Upper lobe of left lung (tissue), 6 donors: Measurements from ENCODE around the gene SLC23A3. TPM values are rescaled to one million over a fixed set of nuclear protein-coding genes. Genes with fewer than 3 reads are reported as not detected.
A peak's percentile ranks its signal among the peaks of the same experiment; 100 is the strongest.

Experiments used
- ATAC-seq, 2 donors: fragments of 200-7000 bp; cut with Tn5 transposase; one replicate each; pipeline ENCODE4 v1.9.1; 2022; ENCODE audit warnings: mild to moderate bottlenecking in 2 of 2, moderate library complexity in 2 of 2; ENCODE audit not compliant: low FRiP score in 2 of 2
- DNase-seq, 2 donors: peaks; one replicate each; pipeline ENCODE4 v3.0.0-alpha.2; 2019 to 2020
- H3K27ac ChIP-seq, 4 donors: fragments of 200-600 bp; sonication (generic); one replicate each; pipeline ENCODE4 v1.5.1; 2016 to 2019
- H3K27me3 ChIP-seq, 4 donors: fragments of 200-600 bp; sonication (generic); one replicate each; pipeline ENCODE4 v1.5.1; 2017 to 2019
- H3K36me3 ChIP-seq, 4 donors: fragments of 200-600 bp; sonication (generic); one replicate each; pipeline ENCODE4 v1.5.1; 2016 to 2019
- H3K4me1 ChIP-seq, 4 donors: fragments of 200-600 bp; sonication (generic); one replicate each; pipeline ENCODE4 v1.5.1; 2018 to 2019
- H3K4me3 ChIP-seq, 4 donors: fragments of 200-600 bp; sonication (generic); one replicate each; pipeline ENCODE4 v1.5.1; 2017 to 2019; ENCODE audit warnings: mild to moderate bottlenecking in 2 of 4, moderate library complexity in 1 of 4
- H3K9me3 ChIP-seq, 4 donors: fragments of 200-600 bp; sonication (generic); one replicate each; pipeline ENCODE4 v1.5.1; 2018 to 2019
- EP300 ChIP-seq, 4 donors: sonication (generic); formaldehyde crosslinking; IDR thresholded peaks; one replicate each; pipeline ENCODE4 v1.5.1; 2017; ENCODE audit warnings: antibody characterized with exemption in 4 of 4, control low read depth in 2 of 4
- POLR2A ChIP-seq, 4 donors: fragments of 450-650 bp; IDR thresholded peaks; one replicate each; pipeline ENCODE4 v1.5.1; 2016 to 2017; ENCODE audit warnings: antibody characterized with exemption in 4 of 4, mild to moderate bottlenecking in 2 of 4
- POLR2AphosphoS5 ChIP-seq, 2 donors: sonication (generic); formaldehyde crosslinking; IDR thresholded peaks; one replicate each; pipeline ENCODE4 v1.5.1; 2017; ENCODE audit warnings: antibody characterized with exemption in 2 of 2
- WGBS, 2 donors: methylation state at CpG; one replicate each; pipeline ENCODE4 v1.1.5; 2017 to 2018; 5-methylcytosine and 5-hydroxymethylcytosine counted together
- total RNA-seq, 6 donors: library from RNA; depleted of rRNA in 4 of 6; stranded (reverse); fragments of >200 nt in 4 of 6; gene quantifications; one replicate each; pipeline versions ENCODE4 v1.1.0 to v1.2.1, GENCODE V29; 2016 to 2021
- TF ChIP-seq, protein P1 (sequence below), 6 experiments: fragments of 450-650 bp in 4 of 6; fragments of 200-600 bp in 2 of 6; sonication (generic) in 2 of 6; IDR thresholded peaks; one replicate each; pipeline ENCODE4 v1.5.1; 2016 to 2019; ENCODE audit warnings: antibody characterized with exemption in 6 of 6
- donor health status: DM: no; HTN: no; CAD: no; lungs with moderate emphysema.
- donor health status: DM: no; HTN: yes; CAD: no; lungs with severe emphysema.

SLC23A3 gene
- total RNA-seq, 6 donors from 2014 or later = 0.33 to 6.3 (median 2.6) TPM

DNA sequence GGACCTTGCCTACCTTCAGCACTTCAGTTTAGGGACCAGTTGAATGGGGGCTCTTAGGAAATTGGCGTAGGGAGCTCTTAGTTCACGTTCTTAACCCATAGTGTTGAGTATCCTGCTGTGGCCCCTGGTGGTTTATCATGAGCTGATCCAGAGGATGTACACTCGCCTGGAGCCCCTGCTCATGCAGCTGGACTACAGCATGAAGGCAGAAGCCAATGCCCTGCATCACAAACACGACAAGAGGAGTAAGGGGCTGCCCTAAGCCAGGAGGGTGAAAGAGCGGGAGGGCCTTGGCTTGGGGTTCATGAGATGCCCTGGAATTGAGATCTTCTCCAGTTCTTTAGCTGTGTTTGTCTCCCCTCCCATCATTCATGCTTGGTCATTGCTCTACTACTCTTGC is 11.1 kb upstream of the SLC23A3 start:
- Histone ChIP-seq H3K36me3 (peaks cover 22 to 55% (median 44%) of the 10 kb centered on the region in 4 donors), H3K27ac (no peak overlapping the region), H3K4me1 (peaks cover 14 to 21% (median 14%) of the 10 kb centered on the region in 4 donors), H3K27me3 (no peaks in the 10 kb centered on the region), H3K9me3 (no peaks in the 10 kb centered on the region), H3K4me3 (no peak overlapping the region)
- 86 to 94% methylated on average over 5 of the region's 5 CpGs for WGBS, 2 donors
- no peak for DNase-seq
- no peak for ATAC-seq
- TF ChIP-seq EP300 (IDR thresholded peaks at IDR 0.05) (no peak), POLR2A (IDR thresholded peaks at IDR 0.05) (no peak), POLR2AphosphoS5 (IDR thresholded peaks at IDR 0.05) (no peak)
- TF ChIP-seq, protein P1, sequence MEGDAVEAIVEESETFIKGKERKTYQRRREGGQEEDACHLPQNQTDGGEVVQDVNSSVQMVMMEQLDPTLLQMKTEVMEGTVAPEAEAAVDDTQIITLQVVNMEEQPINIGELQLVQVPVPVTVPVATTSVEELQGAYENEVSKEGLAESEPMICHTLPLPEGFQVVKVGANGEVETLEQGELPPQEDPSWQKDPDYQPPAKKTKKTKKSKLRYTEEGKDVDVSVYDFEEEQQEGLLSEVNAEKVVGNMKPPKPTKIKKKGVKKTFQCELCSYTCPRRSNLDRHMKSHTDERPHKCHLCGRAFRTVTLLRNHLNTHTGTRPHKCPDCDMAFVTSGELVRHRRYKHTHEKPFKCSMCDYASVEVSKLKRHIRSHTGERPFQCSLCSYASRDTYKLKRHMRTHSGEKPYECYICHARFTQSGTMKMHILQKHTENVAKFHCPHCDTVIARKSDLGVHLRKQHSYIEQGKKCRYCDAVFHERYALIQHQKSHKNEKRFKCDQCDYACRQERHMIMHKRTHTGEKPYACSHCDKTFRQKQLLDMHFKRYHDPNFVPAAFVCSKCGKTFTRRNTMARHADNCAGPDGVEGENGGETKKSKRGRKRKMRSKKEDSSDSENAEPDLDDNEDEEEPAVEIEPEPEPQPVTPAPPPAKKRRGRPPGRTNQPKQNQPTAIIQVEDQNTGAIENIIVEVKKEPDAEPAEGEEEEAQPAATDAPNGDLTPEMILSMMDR (IDR thresholded peaks at IDR 0.05) = no peak

DNA sequence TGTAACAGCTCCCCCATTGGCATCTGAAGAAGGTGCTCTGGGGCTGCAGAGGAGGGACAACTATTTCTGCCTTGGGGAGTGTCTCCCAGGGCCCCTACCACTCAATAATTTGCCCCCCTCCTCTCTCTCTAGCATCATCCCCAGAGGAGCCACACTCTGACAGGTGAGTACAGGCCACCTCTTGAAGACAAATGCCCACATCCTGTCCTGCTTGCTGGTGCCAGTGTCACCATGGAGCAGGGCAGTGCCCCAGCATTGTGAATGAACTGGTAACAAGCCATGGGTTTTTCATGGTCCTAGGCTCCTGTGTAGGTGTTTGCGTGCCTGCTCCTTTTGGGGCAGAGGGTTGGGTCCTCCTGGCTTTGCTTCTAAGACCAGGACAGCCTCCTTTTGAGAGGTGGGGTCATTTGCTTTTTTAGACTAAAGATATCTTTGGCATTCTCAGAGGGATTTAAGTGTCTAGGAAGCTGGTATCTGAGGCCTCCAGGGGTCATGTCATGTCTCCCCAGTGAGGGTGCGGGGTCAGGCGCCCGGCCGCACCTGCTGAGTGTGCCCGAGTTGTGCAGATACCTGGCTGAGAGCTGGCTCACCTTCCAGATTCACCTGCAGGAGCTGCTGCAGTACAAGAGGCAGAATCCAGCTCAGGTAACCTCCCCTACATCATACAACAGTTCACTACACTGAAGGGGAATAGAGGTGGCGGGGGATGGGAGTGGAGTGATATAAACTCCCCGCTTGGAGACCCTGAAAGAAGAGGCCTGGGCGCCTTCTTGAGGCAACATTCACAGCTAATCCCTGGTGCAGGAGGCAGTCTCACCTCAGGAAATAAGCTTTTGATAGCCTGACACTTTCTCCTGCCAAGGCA is 10.0 kb upstream of the SLC23A3 start:
- 94 to 100% methylated on average over 2 to 9 of the region's 9 CpGs for WGBS, 2 donors
- no peaks in the 10 kb centered on the region for H3K27me3 ChIP-seq
- DNase-seq (peak in 1 of 2 donors; percentile 78), ATAC-seq (no peak)
- peak overlapping the region in 1 of 4 donors; percentile 91 for H3K4me3 ChIP-seq
- peaks cover 23 to 32% (median 24%) of the 10 kb centered on the region in 4 donors for H3K4me1 ChIP-seq
- TF ChIP-seq POLR2AphosphoS5 (IDR thresholded peaks at IDR 0.05) (no peak), EP300 (IDR thresholded peaks at IDR 0.05) (no peak), POLR2A (IDR thresholded peaks at IDR 0.05) (no peak)
- TF ChIP-seq, protein P1 (IDR thresholded peaks at IDR 0.05) = no peak
- H3K27ac ChIP-seq = peak overlapping the region in 1 of 4 donors; percentile 48
- H3K36me3 ChIP-seq = peaks cover 22 to 53% (median 43%) of the 10 kb centered on the region in 4 donors
- no peaks in the 10 kb centered on the region for H3K9me3 ChIP-seq

DNA sequence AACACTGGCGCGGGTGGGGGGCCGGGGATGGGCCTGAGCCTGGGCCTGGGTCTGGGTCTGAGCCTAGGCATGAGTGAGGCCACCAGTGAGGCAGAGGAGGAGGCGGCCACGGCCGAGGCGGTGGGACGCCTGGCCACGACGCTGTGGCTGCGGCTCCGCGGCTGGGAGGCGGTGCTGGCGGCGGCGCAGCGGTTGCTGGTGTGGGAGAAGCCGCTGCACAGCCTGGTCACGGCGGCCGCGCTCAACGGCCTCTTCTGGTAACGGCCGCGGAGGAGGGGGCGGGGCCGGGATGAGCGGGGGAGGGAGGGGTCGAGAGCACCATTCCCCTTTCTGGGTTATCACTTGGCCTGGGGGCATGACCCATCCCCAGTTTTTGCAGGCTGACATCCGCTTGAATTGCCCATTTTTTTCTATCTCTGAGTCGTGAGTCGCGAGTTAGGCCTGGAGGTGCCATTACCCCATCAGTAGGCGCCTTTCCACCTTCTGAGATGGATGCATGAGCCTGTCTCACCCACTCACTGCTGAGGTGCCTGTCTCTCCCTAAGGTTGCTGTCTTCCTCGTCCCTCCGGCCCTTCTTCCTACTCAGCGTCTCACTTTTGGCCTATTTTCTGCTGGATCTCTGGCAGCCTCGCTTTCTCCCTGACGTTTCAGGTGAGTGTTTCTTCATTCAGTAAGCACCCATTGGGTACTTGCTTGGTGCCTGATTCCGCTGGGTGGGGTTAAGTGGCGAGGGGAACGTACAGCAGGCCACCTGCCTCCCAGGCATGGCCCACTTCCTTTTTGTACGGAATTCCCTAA is 8.7 kb upstream of the SLC23A3 start:
- ATAC-seq (peak in 1 of 2 donors; percentile 20), DNase-seq (peak; percentile 59 to 93)
- peaks cover 33 to 58% (median 51%) of the 10 kb centered on the region in 4 donors for H3K36me3 ChIP-seq
- no peak for TF ChIP-seq POLR2AphosphoS5 (IDR thresholded peaks at IDR 0.05)
- no peak for TF ChIP-seq EP300 (IDR thresholded peaks at IDR 0.05)
- no peak for TF ChIP-seq POLR2A (IDR thresholded peaks at IDR 0.05)
- TF ChIP-seq, protein P1 (IDR thresholded peaks at IDR 0.05) = no peak
- no peaks in the 10 kb centered on the region for H3K27me3 ChIP-seq
- WGBS, 2 donors = 3 to 10% methylated on average over 19 to 39 of the region's 45 CpGs
- no peaks in the 10 kb centered on the region for H3K9me3 ChIP-seq
- peak overlapping the region; percentile 96 to 99 (median 98) for H3K27ac ChIP-seq
- H3K4me3 ChIP-seq = peak overlapping the region; percentile 77 to 91 (median 80)
- H3K4me1 ChIP-seq = peaks cover 23 to 35% (median 26%) of the 10 kb centered on the region in 4 donors

DNA sequence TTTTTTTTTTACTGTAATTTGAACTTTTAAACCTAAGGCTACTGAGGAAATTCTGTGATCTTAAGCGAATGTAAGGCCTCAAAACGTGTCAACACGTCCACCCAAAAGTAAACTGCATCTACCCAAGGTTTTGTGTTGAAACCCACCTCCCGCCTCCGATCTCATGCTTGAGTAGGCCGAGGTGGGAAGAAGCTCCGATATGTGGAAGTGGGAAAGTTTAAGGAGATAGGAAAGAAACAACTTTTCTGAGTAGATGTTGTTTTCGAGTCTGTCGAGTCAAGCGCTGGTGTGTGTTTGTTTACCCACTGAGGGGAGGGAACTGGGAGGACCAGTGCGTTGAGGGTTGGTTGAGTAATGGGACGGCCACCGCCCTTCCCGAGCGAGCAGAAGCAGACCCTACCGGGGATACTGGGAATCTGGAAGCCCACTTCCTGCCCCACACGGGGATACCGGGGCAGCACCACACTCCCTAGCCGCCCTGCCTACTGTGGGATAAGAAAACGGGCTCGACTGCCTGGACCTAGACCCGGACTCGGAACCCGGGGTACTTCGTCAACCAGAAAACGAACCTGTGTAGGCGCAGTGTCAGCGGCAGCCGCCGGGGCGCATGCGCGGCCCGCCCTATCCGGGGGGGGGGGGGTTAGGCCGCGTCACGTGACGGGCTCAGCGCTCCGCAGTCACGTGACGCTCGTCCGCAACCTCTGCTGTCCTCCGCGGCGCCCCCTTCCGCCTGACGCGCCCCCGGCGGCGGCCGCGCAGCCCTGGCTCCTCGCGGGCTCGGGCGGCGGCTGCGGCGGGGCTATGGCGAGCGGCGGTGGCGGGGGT is 7.9 kb upstream of the SLC23A3 start, which contains the start of gene RETREG2:
TSS of gene RETREG2 (plus strand) at position 724 of the 825 bp plus-strand sequence. CDS start at position 802, 78 bp downstream.
- H3K36me3 ChIP-seq = peaks cover 28 to 58% (median 51%) of the 10 kb centered on the region in 4 donors
- TF ChIP-seq POLR2AphosphoS5 (IDR thresholded peaks at IDR 0.05) (peak; percentile 96 to 97), EP300 (IDR thresholded peaks at IDR 0.05) (peak in 2 of 4 donors; percentile 24 to 37), POLR2A (IDR thresholded peaks at IDR 0.05) (peak; percentile 78 to 99 (median 94))
- TF ChIP-seq, protein P1 (IDR thresholded peaks at IDR 0.05) = peak; percentile 51 to 83 (median 67)
- DNase-seq (peak; percentile 89 to 95), ATAC-seq (peak; percentile 92 to 93)
- peaks cover 23 to 35% (median 26%) of the 10 kb centered on the region in 4 donors for H3K4me1 ChIP-seq
- no peaks in the 10 kb centered on the region for H3K27me3 ChIP-seq
- peak within 1 kb of the TSS; percentile 79 to 92 (median 86) for H3K4me3 ChIP-seq
- H3K27ac ChIP-seq = peak within 1 kb of the TSS; percentile 96 to 99 (median 98)
- H3K9me3 ChIP-seq = no peaks in the 10 kb centered on the region
- WGBS, 2 donors = 0% methylated on average over 16 to 20 of the region's 67 CpGs
